HCT116 (cell line): ENCODE measurements around the gene USP9X. TPM values are rescaled to one million over a fixed set of nuclear protein-coding genes. Genes with fewer than 3 reads are reported as not detected.
A peak's percentile ranks its signal among the peaks of the same experiment; 100 is the strongest.

Experiments
- ATAC-seq: fragments of 200-7000 bp; cut with Tn5 transposase; 2 replicates; pipeline ENCODE4 v1.9.1; 2020; ENCODE audit warnings: mild to moderate bottlenecking, moderate library complexity
- BruUV-seq: library from RNA; stranded (reverse); fragments of 400-500 nt; replicated peaks from 2 replicates; lab custom pipeline; 2021; lab: Mats Ljungman, UMichigan
- CTCF ChIA-PET: fragments of 300-600 bp; sonication (Branson Sonifier 250); formaldehyde crosslinking; loops from one replicate; lab custom pipeline; 2021; ENCODE audit warnings: antibody characterized with exemption; lab: Charles Lee
- POLR2A ChIA-PET: fragments of 300-600, 350-600 bp; sonication (Branson Sonifier 250); formaldehyde crosslinking; loops from one replicate; lab custom pipeline; 2021; ENCODE audit warnings: antibody characterized with exemption; lab: Charles Lee
- RAD21 ChIA-PET, 2 experiments: fragments of 300-600 bp; sonication (Branson Sonifier 250); formaldehyde crosslinking; loops; one replicate each; lab custom pipeline; 2023; ENCODE audit warnings: low total read pairs in 2 of 2; ENCODE audit not compliant: uncharacterized antibody in 2 of 2, unreplicated experiment in 2 of 2, low non-redundant PET in 1 of 2; lab: Charles Lee
- DNase-seq: peaks from one replicate; pipeline ENCODE4 v3.0.0-alpha.2; 2010; ENCODE audit warnings: low read depth, low spot score
- H2AFZ ChIP-seq: fragments of 200-600 bp; shearing (Covaris generic), sonication (generic); 2 replicates; pipeline ENCODE4 v1.6.1; 2017; ENCODE audit warnings: low read depth, mixed run types, mixed read lengths, antibody characterized with exemption, low read length; ENCODE audit not compliant: poor library complexity, severe bottlenecking
- H3K27ac ChIP-seq: 2 replicates; pipeline ENCODE4 v1.5.1; 2012; ENCODE audit warnings: low read depth, low read length
- H3K27me3 ChIP-seq: fragments of 200-600 bp; sonication (generic); 2 replicates; pipeline ENCODE4 v1.6.1; 2016; ENCODE audit warnings: mixed run types, low read length, mixed read lengths; ENCODE audit not compliant: insufficient read depth
- H3K36me3 ChIP-seq, 2 experiments: fragments of 200-500 bp in 1 of 2; fragments of 200-600 bp in 1 of 2; sonication (Bioruptor generic) in 1 of 2; sonication (generic) in 1 of 2; 2 replicates each; pipeline versions ENCODE4 v1.5.1 to v1.6.1; 2014 to 2016; ENCODE audit warnings: low read length in 2 of 2, inconsistent platforms in 1 of 2, mixed read lengths in 1 of 2, mixed run types in 1 of 2; ENCODE audit not compliant: insufficient read depth in 2 of 2, control insufficient read depth in 1 of 2
- H3K4me1 ChIP-seq, 2 experiments: fragments of 200-600 bp in 1 of 2; sonication (generic) in 1 of 2; 2 replicates each; pipeline versions ENCODE4 v1.5.1 to v1.6.1; 2012 to 2017; ENCODE audit warnings: low read length in 2 of 2, inconsistent platforms in 1 of 2, mild to moderate bottlenecking in 1 of 2, mixed read lengths in 1 of 2, mixed run types in 1 of 2, moderate library complexity in 1 of 2; ENCODE audit not compliant: insufficient read depth in 2 of 2, control insufficient read depth in 1 of 2
- H3K4me2 ChIP-seq: fragments of 200-600 bp; sonication (generic); 2 replicates; pipeline ENCODE4 v1.6.1; 2017; ENCODE audit warnings: mixed run types, low read length, mixed read lengths
- H3K4me3 ChIP-seq, 2 experiments: fragments of 200-600 bp in 1 of 2; sonication (generic) in 1 of 2; replicated peaks in 1 of 2; 2 replicates each; pipeline ENCODE4 v1.5.1; 2011 to 2016; ENCODE audit warnings: low read length in 2 of 2, control low read depth in 1 of 2, low read depth in 1 of 2, mild to moderate bottlenecking in 1 of 2, mixed read lengths in 1 of 2, mixed run types in 1 of 2
- H3K79me2 ChIP-seq: fragments of 200-600 bp; sonication (generic); 2 replicates; pipeline ENCODE4 v1.6.1; 2017; ENCODE audit warnings: mild to moderate bottlenecking, mixed run types, low read length, moderate library complexity, mixed read lengths; ENCODE audit not compliant: insufficient read depth
- H3K9ac ChIP-seq: fragments of 200-600 bp; sonication (generic); 2 replicates; pipeline ENCODE4 v1.6.1; 2016; ENCODE audit warnings: low read length, mixed read lengths
- H3K9me2 ChIP-seq: fragments of 200-600 bp; sonication (generic), shearing (Covaris generic); 2 replicates; pipeline ENCODE4 v1.6.1; 2017; ENCODE audit warnings: mixed run types, mild to moderate bottlenecking, moderate library complexity; ENCODE audit not compliant: insufficient read depth
- H3K9me3 ChIP-seq, 2 experiments: fragments of 200-500 bp in 1 of 2; fragments of 200-600 bp in 1 of 2; sonication (Bioruptor generic) in 1 of 2; sonication (generic) in 1 of 2; 2 replicates each; pipeline ENCODE4 v1.6.1; 2014 to 2017; ENCODE audit warnings: low read length in 2 of 2, mixed read lengths in 2 of 2, inconsistent platforms in 1 of 2, low read depth in 1 of 2, mild to moderate bottlenecking in 1 of 2, mixed run types in 1 of 2, moderate library complexity in 1 of 2; ENCODE audit not compliant: control insufficient read depth in 1 of 2, insufficient read depth in 1 of 2
- H4K20me1 ChIP-seq: fragments of 200-600 bp; sonication (generic), shearing (Covaris generic); 2 replicates; pipeline ENCODE4 v1.6.1; 2017; ENCODE audit warnings: mixed run types, mild to moderate bottlenecking, moderate library complexity; ENCODE audit not compliant: insufficient read depth
- ATF3 ChIP-seq: IDR thresholded peaks from 2 replicates; pipeline ENCODE4 v1.6.1; 2012
- EGR1 ChIP-seq: IDR thresholded peaks from 2 replicates; pipeline ENCODE4 v1.6.1; 2012; ENCODE audit warnings: low read depth
- EZH2 ChIP-seq: fragments of 200-600 bp; sonication (generic); IDR thresholded peaks from 2 replicates; pipeline ENCODE4 v1.6.1; 2017; ENCODE audit warnings: antibody characterized with exemption, mixed run types
- MAX ChIP-seq: IDR thresholded peaks from 2 replicates; pipeline ENCODE4 v1.6.1; 2012
- RAD21 ChIP-seq: IDR thresholded peaks from 2 replicates; pipeline ENCODE4 v1.6.1; 2012; ENCODE audit warnings: low read depth, mild to moderate bottlenecking
- SIN3A ChIP-seq: IDR thresholded peaks from 2 replicates; pipeline ENCODE4 v1.6.1; 2012; ENCODE audit warnings: low read depth
- SP1 ChIP-seq: IDR thresholded peaks from 2 replicates; pipeline ENCODE4 v1.6.1; 2012; ENCODE audit warnings: low read depth
- ZNF274 ChIP-seq: fragments of 200-500 bp; sonication (Bioruptor generic); IDR thresholded peaks from 2 replicates; pipeline ENCODE4 v1.6.1; 2014; ENCODE audit warnings: mild to moderate bottlenecking, low read depth, low read length, inconsistent platforms
- intact Hi-C: fragments of 100-400 bp; cut with micrococcal nuclease; formaldehyde crosslinking; loops from 2 replicates; pipeline ENCODE4 v1.10.0; 2022
- total RNA-seq: library from RNA; stranded (reverse); gene quantifications from one replicate; pipeline ENCODE4 v1.2.1, GENCODE V29; 2021; ENCODE audit not compliant: unreplicated experiment

USP9X gene
- total RNA-seq, 1 experiment from 2014 or later, result 52.4 TPM

DNA sequence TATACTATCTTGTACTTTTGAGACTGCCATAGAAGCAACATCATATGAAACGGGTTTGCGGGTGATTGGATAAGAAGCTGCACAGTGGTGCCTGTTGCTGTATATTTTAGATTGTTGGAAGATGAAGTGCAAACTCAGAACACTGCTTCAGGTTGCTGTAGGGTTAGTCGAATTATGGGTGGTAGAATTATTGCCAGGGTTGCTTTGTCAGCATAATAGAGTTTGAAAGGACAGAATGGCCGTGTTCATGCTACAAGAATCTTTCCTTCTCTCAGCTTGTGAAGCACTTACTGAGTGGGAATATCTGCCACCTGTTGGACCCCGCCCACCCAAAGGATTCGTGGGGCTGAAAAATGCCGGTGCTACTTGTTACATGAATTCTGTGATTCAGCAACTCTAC lies 115.5 kb downstream of the USP9X start:
- CTCF ChIA-PET, result interaction anchor here (1.5 kb wide), 1 partner anchor 21 kb away, joined by 3 read pairs; no protein-coding TSS in a partner anchor
- Histone ChIP-seq H3K79me2 (no peaks in the 10 kb centered on the region), H2AFZ (no peak overlapping the region), H3K9ac (no peak overlapping the region), H3K4me3 (no peak overlapping the region), H3K9me3 (no peaks in the 10 kb centered on the region), H4K20me1 (no peaks in the 10 kb centered on the region), H3K4me1 (no peaks in the 10 kb centered on the region), H3K9me2 (no peaks in the 10 kb centered on the region), H3K4me2 (no peak overlapping the region), H3K27me3 (no peaks in the 10 kb centered on the region), H3K36me3 (peaks cover 3 to 5% of the 10 kb centered on the region in 2 experiments; a peak in 2 of 4 replicates), H3K27ac (no peak overlapping the region)
- DNase-seq (no peak), ATAC-seq (no peak)
- RAD21 ChIA-PET, result no interaction called here
- BruUV-seq, result no TSS peak
- TF ChIP-seq SIN3A, result no peak
- no peak for TF ChIP-seq ATF3
- TF ChIP-seq RAD21, result no peak
- no peak for TF ChIP-seq EGR1
- TF ChIP-seq SP1, result no peak
- no peak for TF ChIP-seq EZH2
- POLR2A ChIA-PET, result no interaction called here
- intact Hi-C loops, result no loop called here

DNA sequence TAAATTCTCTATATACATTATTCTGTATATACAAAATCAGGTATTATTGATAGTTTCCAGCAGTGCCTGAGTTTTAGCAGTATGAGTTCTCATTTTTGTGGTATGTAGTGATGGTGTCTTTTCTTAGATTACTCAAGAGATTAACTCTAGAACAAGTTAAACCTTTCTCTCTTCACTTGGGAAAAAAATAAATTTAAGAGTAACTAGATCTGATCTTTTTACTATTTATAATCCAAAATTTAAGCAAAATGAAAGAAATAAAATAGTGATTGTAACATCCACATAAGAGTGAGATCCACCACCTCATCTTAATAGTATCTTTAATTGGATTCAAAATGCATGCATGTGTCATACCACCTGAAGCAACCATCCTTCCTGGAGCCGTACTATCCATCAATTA lies 124.6 kb downstream of the USP9X start:
- CTCF ChIA-PET, result no interaction called here
- Histone ChIP-seq H3K4me1 (no peaks in the 10 kb centered on the region), H2AFZ (no peak overlapping the region), H3K27me3 (no peaks in the 10 kb centered on the region), H3K9me2 (no peaks in the 10 kb centered on the region)
- intact Hi-C loops, result no loop called here
- no TSS peak for BruUV-seq
- TF ChIP-seq MAX, result no peak
- TF ChIP-seq ZNF274, result peak; percentile 26; the same call in 1 of the 2 replicates
- TF ChIP-seq, all 23 proteins: peak for 1
- Histone ChIP-seq H3K79me2 (no peaks in the 10 kb centered on the region), H3K4me3 (no peak overlapping the region), H3K9me3 (no peaks in the 10 kb centered on the region), H3K9ac (no peak overlapping the region), H3K27ac (no peak overlapping the region), H4K20me1 (no peaks in the 10 kb centered on the region), H3K4me2 (no peak overlapping the region), H3K36me3 (peaks cover 7 to 9% of the 10 kb centered on the region in 2 experiments; a peak in 3 of 4 replicates)
- no peak for DNase-seq
- POLR2A ChIA-PET, result no interaction called here
- no peak for ATAC-seq
- RAD21 ChIA-PET, result no interaction called here
